Calu3 (cell line): ENCODE data around the gene TMEM209. TPM values are rescaled to one million over a fixed set of nuclear protein-coding genes. Genes with fewer than 3 reads are reported as not detected.

Experiments used
- BruUV-seq: library from RNA; stranded (reverse); fragments of 400-500 nt; replicated peaks from 2 replicates; lab custom pipeline; 2021; lab: Mats Ljungman, UMichigan
- CTCF ChIA-PET: fragments of 300-600 bp; sonication (Branson Sonifier 250); formaldehyde crosslinking; loops from one replicate; lab custom pipeline; 2022; ENCODE audit warnings: antibody characterized with exemption; lab: Charles Lee
- DNase-seq: peaks from one replicate; pipeline ENCODE4 v3.0.0; 2022
- H3K27ac Mint-ChIP-seq: one replicate; pipeline ENCODE4 v1.8.0; 2022; ENCODE audit warnings: mixed read lengths; ENCODE audit not compliant: unreplicated experiment
- H3K27me3 Mint-ChIP-seq: one replicate; pipeline ENCODE4 v1.8.0; 2022; ENCODE audit warnings: mixed read lengths; ENCODE audit not compliant: unreplicated experiment
- H3K36me3 Mint-ChIP-seq: one replicate; pipeline ENCODE4 v1.8.0; 2022; ENCODE audit warnings: mild to moderate bottlenecking, moderate library complexity, mixed read lengths; ENCODE audit not compliant: insufficient read depth, unreplicated experiment
- H3K4me1 Mint-ChIP-seq: one replicate; pipeline ENCODE4 v1.8.0; 2022; ENCODE audit warnings: mild to moderate bottlenecking, low read depth, mixed read lengths; ENCODE audit not compliant: unreplicated experiment
- H3K4me3 Mint-ChIP-seq: one replicate; pipeline ENCODE4 v1.8.0; 2022; ENCODE audit warnings: mild to moderate bottlenecking, low read depth, moderate library complexity, mixed read lengths; ENCODE audit not compliant: unreplicated experiment
- H3K9me3 Mint-ChIP-seq: one replicate; pipeline ENCODE4 v1.8.0; 2022; ENCODE audit warnings: low read depth, mixed read lengths; ENCODE audit not compliant: unreplicated experiment
- CTCF ChIP-seq: fragments of 200-600 bp; IDR thresholded peaks from one replicate; pipeline ENCODE4 v1.8.0; 2022; ENCODE audit warnings: antibody characterized with exemption; ENCODE audit not compliant: unreplicated experiment
- intact Hi-C: fragments of 100-400 bp; cut with micrococcal nuclease; formaldehyde crosslinking; loops from one replicate; pipeline ENCODE4 v1.10.0; 2022; ENCODE audit not compliant: unreplicated experiment
- total RNA-seq: library from RNA; stranded (reverse); gene quantifications from 2 replicates; pipeline ENCODE4 v1.2.3, GENCODE V29; 2022

TMEM209 gene
- total RNA-seq, 1 experiment from 2014 or later, result 26.6 TPM

DNA sequence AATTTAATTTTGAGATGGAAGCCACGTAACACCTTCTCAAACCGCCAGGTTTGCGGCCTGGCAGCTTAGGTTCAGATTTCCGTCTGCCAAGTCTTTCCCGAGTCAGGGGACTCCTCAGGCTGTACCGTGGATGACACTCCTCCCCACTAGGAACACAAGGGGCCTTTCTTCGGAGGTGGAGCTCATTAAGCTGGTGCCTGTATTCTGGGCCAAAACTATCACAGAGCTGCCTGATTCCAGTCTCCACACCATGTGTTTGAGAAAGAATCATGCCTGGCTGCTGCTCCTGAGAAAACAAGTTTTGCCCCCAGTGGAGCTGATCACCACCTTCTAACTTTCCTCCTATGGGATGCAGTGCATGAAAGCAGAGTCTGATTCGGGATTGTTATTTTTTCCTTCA, 44.8 kb downstream of the TMEM209 start:
- Mint-ChIP-seq H3K4me1 (no peaks in the 10 kb centered on the region), H3K4me3 (no peak overlapping the region), H3K27ac (no peak overlapping the region), H3K9me3 (no peaks in the 10 kb centered on the region), H3K27me3 (no peaks in the 10 kb centered on the region), H3K36me3 (peaks cover 12% of the 10 kb centered on the region)
- DNase-seq, result no peak
- CTCF ChIA-PET, result interaction anchor here (0.6 kb wide), 1 partner anchor 891 kb away, joined by 3 read pairs; no protein-coding TSS in a partner anchor
- BruUV-seq, result no TSS peak
- intact Hi-C loops, result no loop called here
- no peak for TF ChIP-seq CTCF

- peaks cover 12% of the 10 kb centered on the region for H3K36me3 Mint-ChIP-seq
- CTCF ChIA-PET, result no interaction called here
Observed at GRCh38 chr7:130160023-130160422, 45.2 kb downstream of the TMEM209 start.

GRCh38 chr7:130157700-130158099, 47.5 kb downstream of the TMEM209 start:
- no peaks in the 10 kb centered on the region for H3K4me1 Mint-ChIP-seq
- TF ChIP-seq CTCF, result no peak
- H3K36me3 Mint-ChIP-seq, result peaks cover 5% of the 10 kb centered on the region
- no peaks in the 10 kb centered on the region for H3K9me3 Mint-ChIP-seq
- H3K4me3 Mint-ChIP-seq, result no peak overlapping the region
- CTCF ChIA-PET, result interaction anchor here (0.7 kb wide), 1 partner anchor 33 kb away, joined by 3 read pairs; no protein-coding TSS in a partner anchor
- intact Hi-C loops, result no loop called here
- H3K27ac Mint-ChIP-seq, result no peak overlapping the region
- H3K27me3 Mint-ChIP-seq, result no peaks in the 10 kb centered on the region
- no peak for DNase-seq
- no TSS peak for BruUV-seq

More at GRCh38 chr7:130160023-130160422, 45.2 kb downstream of the TMEM209 start:
- no peak for TF ChIP-seq CTCF
- Mint-ChIP-seq H3K4me1 (no peaks in the 10 kb centered on the region), H3K27ac (no peak overlapping the region), H3K27me3 (no peaks in the 10 kb centered on the region), H3K4me3 (no peak overlapping the region), H3K9me3 (no peaks in the 10 kb centered on the region)
- DNase-seq, result no peak
- intact Hi-C loops, result no loop called here
- no TSS peak for BruUV-seq

- intact Hi-C loops, result no loop called here
- Mint-ChIP-seq H3K36me3 (peaks cover 5% of the 10 kb centered on the region), H3K27ac (no peak overlapping the region), H3K4me1 (no peaks in the 10 kb centered on the region), H3K9me3 (no peaks in the 10 kb centered on the region), H3K4me3 (no peak overlapping the region), H3K27me3 (no peaks in the 10 kb centered on the region)
- no peak for TF ChIP-seq CTCF
- DNase-seq, result no peak
- BruUV-seq, result no TSS peak
- CTCF ChIA-PET, result no interaction called here
Observed at GRCh38 chr7:130156140-130156539, 49.1 kb downstream of the TMEM209 start.
